Pancreas (tissue), 10 donors: ENCODE measurements around the gene BNIP5. TPM values are rescaled to one million over a fixed set of nuclear protein-coding genes. Genes with fewer than 3 reads are reported as not detected.

ENCODE experiments used
- ATAC-seq, 4 donors: fragments of 200-7000 bp; cut with Tn5 transposase; one replicate each; pipeline versions ENCODE4 v1.8.0 to v1.9.1; 2020; ENCODE audit warnings: mild to moderate bottlenecking in 4 of 4, moderate library complexity in 4 of 4
- DNase-seq, 6 donors: peaks; one replicate each; pipeline ENCODE4 v3.0.0-alpha.2; 2020
- FAIRE-seq: peaks from 2 replicates; lab custom pipeline; 2012; peaks lifted over from hg19 to GRCh38; lab: Jason Lieb, UNC
- H3K27ac ChIP-seq, 4 donors: fragments of 200-600 bp; sonication (generic); 1 replicate in 3 of 4; 2 replicates in 1 of 4; pipeline versions ENCODE4 v1.5.0 to v1.8.0; 2020
- H3K27me3 ChIP-seq, 4 donors: fragments of 200-600 bp; one replicate each; pipeline ENCODE4 v1.8.0; 2021
- H3K36me3 ChIP-seq, 3 donors: fragments of 200-600 bp; sonication (generic) in 1 of 3; one replicate each; pipeline versions ENCODE4 v1.5.0 to v1.8.0; 2020 to 2021
- H3K4me1 ChIP-seq, 3 donors: fragments of 200-600 bp; one replicate each; pipeline ENCODE4 v1.8.0; 2021
- H3K4me3 ChIP-seq, 4 donors: fragments of 200-600 bp; sonication (generic) in 2 of 4; one replicate each; pipeline versions ENCODE4 v1.5.0 to v1.8.0; 2020 to 2021
- H3K9me3 ChIP-seq, 4 donors: fragments of 200-600 bp; one replicate each; pipeline ENCODE4 v1.8.0; 2021
- CTCF ChIP-seq, 4 donors: fragments of 200-600 bp; sonication (generic) in 3 of 4; IDR thresholded peaks; one replicate each; pipeline versions ENCODE4 v1.5.0 to v1.8.0; 2021; ENCODE audit warnings: antibody characterized with exemption in 4 of 4
- WGBS, 2 donors: extraction: QIAGEN DNeasy Blood & Tissue Kit; methylation state at CpG; one replicate each; pipeline ENCODE4 v1.1.7; 2013; 5-methylcytosine and 5-hydroxymethylcytosine counted together
- intact Hi-C, 3 donors: fragments of 100-400 bp; cut with DNase I; formaldehyde crosslinking; loops; one replicate each; pipeline versions ENCODE4 v1.11.1 to v1.14.2; 2022
- polyA plus RNA-seq, 2 donors: library from polyadenylated mRNA; stranded (reverse); fragments of 200-250 nt; gene quantifications; one replicate each; pipeline ENCODE4 v1.2.3, GENCODE V29; 2013
- total RNA-seq, 6 donors: library from RNA; stranded (reverse); fragmentation: NEBNext Ultra II Directional in 4 of 6; extraction: Animal tissue kit (Norgen Biotek cat#: 25700) in 4 of 6; gene quantifications; one replicate each; pipeline versions ENCODE4 v1.2.1 to v1.2.4, GENCODE V29; 2021 to 2023
- donor health status: healthy with polysubstance abuse.
- donor health status: DM: no; HTN: no; CAD: no; lungs with moderate emphysema.
- donor health status: DM: no; HTN: no; CAD: no.
- donor health status: control.
- donor health status: control.
- donor health status: Bipolar disorder and iron deficiency.
- donor health status: DM: yes; HTN: yes; CAD: no.
- donor health status: DM: no; HTN: no; CAD: no.
- donor health status: DM: no; HTN: no; CAD: no.
- donor health status: DM: yes; HTN: yes; CAD: no.

The BNIP5 gene
- total and polyA plus RNA-seq, 8 donors = 0.12 to 37.5 (median 0.38) TPM

- TF ChIP-seq CTCF (IDR thresholded peaks at IDR 0.05) = no peak
- DNase-seq (no peak), FAIRE-seq (no peak), ATAC-seq (no peak)
- H3K36me3 ChIP-seq = no peaks in the 10 kb centered on the region
- H3K27me3 ChIP-seq = no peaks in the 10 kb centered on the region
- H3K9me3 ChIP-seq = no peaks in the 10 kb centered on the region
- H3K27ac ChIP-seq = no peak overlapping the region
- H3K4me3 ChIP-seq = no peak overlapping the region
- 92 to 94% methylated on average over 6 of the region's 6 CpGs for WGBS, 2 donors
- H3K4me1 ChIP-seq = peaks cover 0 to 17% (median 16%) of the 10 kb centered on the region in 3 donors
- intact Hi-C loops = no loop called here
Measured at GRCh38 chr6:36331381-36331780, 5.3 kb downstream of the BNIP5 start.

- no peak for FAIRE-seq
- no peak for TF ChIP-seq CTCF (IDR thresholded peaks at IDR 0.05)
- Histone ChIP-seq H3K9me3 (no peaks in the 10 kb centered on the region), H3K27me3 (no peaks in the 10 kb centered on the region), H3K36me3 (no peaks in the 10 kb centered on the region), H3K27ac (no peak overlapping the region), H3K4me3 (no peak overlapping the region), H3K4me1 (peaks cover 0 to 17% (median 16%) of the 10 kb centered on the region in 3 donors)
- intact Hi-C loops = no loop called here
- no peak for ATAC-seq
- WGBS, 2 donors = 92% methylated on average over 14 of the region's 14 CpGs
- no peak for DNase-seq
Measured at GRCh38 chr6:36330366-36330765, 6.3 kb downstream of the BNIP5 start.

- DNase-seq (no peak), ATAC-seq (no peak), FAIRE-seq (no peak)
- H3K27ac ChIP-seq = no peak overlapping the region
- peaks cover 0 to 17% (median 13%) of the 10 kb centered on the region in 3 donors for H3K4me1 ChIP-seq
- intact Hi-C loops = no loop called here
- H3K4me3 ChIP-seq = no peak overlapping the region
- no peaks in the 10 kb centered on the region for H3K36me3 ChIP-seq
- no peaks in the 10 kb centered on the region for H3K9me3 ChIP-seq
- H3K27me3 ChIP-seq = no peaks in the 10 kb centered on the region
- WGBS, 2 donors = 84 to 86% methylated on average over 14 of the region's 14 CpGs
- no peak for TF ChIP-seq CTCF (IDR thresholded peaks at IDR 0.05)
Measured at GRCh38 chr6:36329798-36330291, 6.8 kb downstream of the BNIP5 start.

- ATAC-seq = no peak
Measured at GRCh38 chr6:36328600-36328999, 8.1 kb downstream of the BNIP5 start.

More at GRCh38 chr6:36328600-36328999, 8.1 kb downstream of the BNIP5 start:
- no peaks in the 10 kb centered on the region for H3K9me3 ChIP-seq
- TF ChIP-seq CTCF (IDR thresholded peaks at IDR 0.05) = no peak
- 89 to 92% methylated on average over 7 of the region's 7 CpGs for WGBS, 2 donors
- H3K27ac ChIP-seq = no peak overlapping the region
- no peaks in the 10 kb centered on the region for H3K36me3 ChIP-seq
- intact Hi-C loops = no loop called here
- peaks cover 0 to 8% (median 6%) of the 10 kb centered on the region in 3 donors for H3K4me1 ChIP-seq
- FAIRE-seq (no peak), DNase-seq (no peak)
- no peaks in the 10 kb centered on the region for H3K27me3 ChIP-seq
- no peak overlapping the region for H3K4me3 ChIP-seq
